Measurements from ENCODE around the gene DGCR2. TPM values are rescaled to one million over a fixed set of nuclear protein-coding genes. Genes with fewer than 3 reads are reported as not detected.

DGCR2 gene
- polyA plus RNA-seq, 1 donor (not counting 4 experiments of a cell fraction or from before 2014, with no cell fraction given): 23.2 TPM

DNA sequence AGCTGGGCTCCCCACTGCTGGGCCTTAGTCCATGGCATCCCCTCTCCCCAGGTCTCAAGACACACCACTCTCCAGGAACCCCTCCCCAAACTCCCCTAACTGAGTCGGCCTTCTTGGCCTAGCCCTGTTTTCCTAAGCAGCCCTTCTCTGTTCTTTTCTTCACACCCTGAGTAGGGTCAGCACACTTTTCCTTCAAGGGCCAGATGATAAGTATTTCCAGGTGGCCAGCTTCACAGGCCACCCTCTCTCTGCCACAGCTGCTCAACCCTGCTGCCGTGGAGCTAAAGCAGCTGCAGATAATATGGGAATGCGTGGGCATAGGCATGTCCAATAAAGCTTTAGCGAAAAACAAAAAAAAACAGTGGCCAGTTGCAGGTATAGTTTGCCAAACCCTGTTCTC, 24.1 kb downstream of the DGCR2 start:
- dilution Hi-C loops (cut with MboI; ENCODE audit: extremely low pct_ligation_motif_present, low sequenced_read_pairs): no loop called here
- H3K4me1 ChIP-seq (ENCODE audit: control insufficient read depth, extremely low read depth, insufficient read depth, low read length): peaks cover 9% of the 10 kb centered on the region
- no peaks in the 10 kb centered on the region for H3K27me3 ChIP-seq (ENCODE audit: control insufficient read depth, extremely low read depth, insufficient read depth, low read length)
- no peak overlapping the region for H3K4me2 ChIP-seq (ENCODE audit: control insufficient read depth, extremely low read depth, insufficient read depth, low read depth, low read length)
- H3K9me1 ChIP-seq (ENCODE audit: control insufficient read depth, extremely low read depth, insufficient read depth, low read length): peaks cover 4% of the 10 kb centered on the region
- DNase-seq (ENCODE audit: low read depth, low spot score) (no peak), FAIRE-seq (no peak)
- no peak overlapping the region for H3K9ac ChIP-seq (ENCODE audit: control insufficient read depth, extremely low read depth, insufficient read depth, low read length)
- H2AFZ ChIP-seq (ENCODE audit: control insufficient read depth, low read length): no peak overlapping the region
- H3K9me3 ChIP-seq (ENCODE audit: control insufficient read depth, low read depth, low read length): no peaks in the 10 kb centered on the region
- no peak overlapping the region for H3K27ac ChIP-seq (ENCODE audit: control insufficient read depth, insufficient read depth, low read length)
- H3K36me3 ChIP-seq (ENCODE audit: control insufficient read depth in 2 of 2, extremely low read depth in 1 of 2, insufficient read depth in 2 of 2, low read length in 2 of 2): no peaks in the 10 kb centered on the region
- TF ChIP-seq, protein P1, sequence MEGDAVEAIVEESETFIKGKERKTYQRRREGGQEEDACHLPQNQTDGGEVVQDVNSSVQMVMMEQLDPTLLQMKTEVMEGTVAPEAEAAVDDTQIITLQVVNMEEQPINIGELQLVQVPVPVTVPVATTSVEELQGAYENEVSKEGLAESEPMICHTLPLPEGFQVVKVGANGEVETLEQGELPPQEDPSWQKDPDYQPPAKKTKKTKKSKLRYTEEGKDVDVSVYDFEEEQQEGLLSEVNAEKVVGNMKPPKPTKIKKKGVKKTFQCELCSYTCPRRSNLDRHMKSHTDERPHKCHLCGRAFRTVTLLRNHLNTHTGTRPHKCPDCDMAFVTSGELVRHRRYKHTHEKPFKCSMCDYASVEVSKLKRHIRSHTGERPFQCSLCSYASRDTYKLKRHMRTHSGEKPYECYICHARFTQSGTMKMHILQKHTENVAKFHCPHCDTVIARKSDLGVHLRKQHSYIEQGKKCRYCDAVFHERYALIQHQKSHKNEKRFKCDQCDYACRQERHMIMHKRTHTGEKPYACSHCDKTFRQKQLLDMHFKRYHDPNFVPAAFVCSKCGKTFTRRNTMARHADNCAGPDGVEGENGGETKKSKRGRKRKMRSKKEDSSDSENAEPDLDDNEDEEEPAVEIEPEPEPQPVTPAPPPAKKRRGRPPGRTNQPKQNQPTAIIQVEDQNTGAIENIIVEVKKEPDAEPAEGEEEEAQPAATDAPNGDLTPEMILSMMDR (optimal IDR thresholded peaks at IDR 0.05 in 1 of 3, IDR thresholded peaks at IDR 0.05 in 1 of 3, conservative IDR thresholded peaks at IDR 0.05 in 1 of 3; ENCODE audit: extremely low read depth in 1 of 3, insufficient read depth in 2 of 3, low read length in 3 of 3): no peak
- TF ChIP-seq EZH2 (IDR thresholded peaks at IDR 0.05; ENCODE audit: low read length): no peak
- H3K4me3 ChIP-seq (ENCODE audit: control insufficient read depth in 2 of 3, extremely low read depth in 1 of 3, insufficient read depth in 2 of 3, low read depth in 1 of 3, low read length in 3 of 3): no peak overlapping the region
- H3K79me2 ChIP-seq (ENCODE audit: control insufficient read depth, insufficient read depth, low read length): peaks cover 55% of the 10 kb centered on the region
- H4K20me1 ChIP-seq (ENCODE audit: control insufficient read depth, extremely low read depth, insufficient read depth, low read length): peaks cover 16% of the 10 kb centered on the region

DNA sequence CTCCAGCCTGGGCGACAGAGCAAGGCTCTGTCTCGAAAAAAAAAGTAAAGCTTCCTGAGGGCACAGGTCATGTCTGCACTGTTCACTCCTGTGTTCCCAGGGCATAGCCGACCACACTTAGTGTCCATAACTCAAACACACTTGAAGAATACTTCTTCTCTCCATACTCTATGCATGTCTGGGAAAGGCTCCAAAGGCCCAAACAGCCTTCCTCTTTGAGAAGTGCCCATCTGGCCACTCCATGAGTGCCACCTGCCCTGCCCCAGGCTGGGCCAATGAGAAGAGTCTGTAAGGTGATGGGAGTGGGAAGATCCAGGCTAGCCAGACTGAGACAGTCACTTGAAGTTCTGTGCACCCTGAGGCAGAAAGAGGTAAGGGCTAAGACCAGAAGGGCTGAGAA, 24.7 kb downstream of the DGCR2 start:
- Histone ChIP-seq H4K20me1 (ENCODE audit: control insufficient read depth, extremely low read depth, insufficient read depth, low read length) (peaks cover 16% of the 10 kb centered on the region), H3K36me3 (ENCODE audit: control insufficient read depth in 2 of 2, extremely low read depth in 1 of 2, insufficient read depth in 2 of 2, low read length in 2 of 2) (no peaks in the 10 kb centered on the region), H3K27me3 (ENCODE audit: control insufficient read depth, extremely low read depth, insufficient read depth, low read length) (no peaks in the 10 kb centered on the region), H3K4me3 (ENCODE audit: control insufficient read depth in 2 of 3, extremely low read depth in 1 of 3, insufficient read depth in 2 of 3, low read depth in 1 of 3, low read length in 3 of 3) (no peak overlapping the region), H3K9ac (ENCODE audit: control insufficient read depth, extremely low read depth, insufficient read depth, low read length) (no peak overlapping the region), H2AFZ (ENCODE audit: control insufficient read depth, low read length) (no peak overlapping the region), H3K9me1 (ENCODE audit: control insufficient read depth, extremely low read depth, insufficient read depth, low read length) (peaks cover 4% of the 10 kb centered on the region), H3K4me1 (ENCODE audit: control insufficient read depth, extremely low read depth, insufficient read depth, low read length) (peaks cover 9% of the 10 kb centered on the region), H3K79me2 (ENCODE audit: control insufficient read depth, insufficient read depth, low read length) (peaks cover 49% of the 10 kb centered on the region), H3K4me2 (ENCODE audit: control insufficient read depth, extremely low read depth, insufficient read depth, low read depth, low read length) (no peak overlapping the region), H3K9me3 (ENCODE audit: control insufficient read depth, low read depth, low read length) (no peaks in the 10 kb centered on the region), H3K27ac (ENCODE audit: control insufficient read depth, insufficient read depth, low read length) (no peak overlapping the region)
- no peak for DNase-seq (ENCODE audit: low read depth, low spot score)
- dilution Hi-C loops (cut with MboI; ENCODE audit: extremely low pct_ligation_motif_present, low sequenced_read_pairs): no loop called here
- FAIRE-seq: no peak
- TF ChIP-seq EZH2 (IDR thresholded peaks at IDR 0.05; ENCODE audit: low read length): no peak
- TF ChIP-seq, protein P1 (optimal IDR thresholded peaks at IDR 0.05 in 1 of 3, IDR thresholded peaks at IDR 0.05 in 1 of 3, conservative IDR thresholded peaks at IDR 0.05 in 1 of 3; ENCODE audit: extremely low read depth in 1 of 3, insufficient read depth in 2 of 3, low read length in 3 of 3): no peak
